GM18498 (cell line): ENCODE measurements around the gene EFCC1.

Experiments
- ATAC-seq: cut with Tn5 transposase; IDR thresholded peaks from one replicate; pipeline ENCODE4 v1.9.1; 2021; ENCODE audit warnings: mild to moderate bottlenecking, moderate library complexity; ENCODE audit not compliant: unreplicated experiment

EFCC1 gene

GRCh38 chr3:129013491-129013891, 12.4 kb downstream of the EFCC1 start:
- no peak for ATAC-seq

- ATAC-seq, result no peak
These were observed 13.0 kb downstream of the EFCC1 start for GRCh38 chr3:129014148-129014547.

GRCh38 chr3:129014793-129015345, 13.8 kb downstream of the EFCC1 start:
- no peak for ATAC-seq

- no peak for ATAC-seq
These were observed 14.4 kb downstream of the EFCC1 start for GRCh38 chr3:129015388-129016105.

- ATAC-seq, result no peak
These were observed 15.2 kb downstream of the EFCC1 start for GRCh38 chr3:129016356-129016719.

GRCh38 chr3:129016720-129017483, 15.8 kb downstream of the EFCC1 start:
- ATAC-seq, result peak; percentile 54

GRCh38 chr3:129017484-129017899, 16.4 kb downstream of the EFCC1 start:
- ATAC-seq, result no peak

GRCh38 chr3:129018271-129018670, 17.2 kb downstream of the EFCC1 start:
- ATAC-seq, result no peak

- ATAC-seq, result no peak
These were observed 17.6 kb downstream of the EFCC1 start for GRCh38 chr3:129018751-129019150.

- no peak for ATAC-seq
These were observed 18.2 kb downstream of the EFCC1 start for GRCh38 chr3:129019266-129019665.

- ATAC-seq, result no peak
These were observed 19.6 kb downstream of the EFCC1 start for GRCh38 chr3:129020691-129021090.

GRCh38 chr3:129021140-129021551, 20.0 kb downstream of the EFCC1 start:
- no peak for ATAC-seq

- ATAC-seq, result no peak
These were observed 21.3 kb downstream of the EFCC1 start for GRCh38 chr3:129022114-129023007.

GRCh38 chr3:129023008-129023358, 21.9 kb downstream of the EFCC1 start:
- ATAC-seq, result no peak

GRCh38 chr3:129023909-129024308, 22.8 kb downstream of the EFCC1 start:
- no peak for ATAC-seq

GRCh38 chr3:129025108-129025507, 24.0 kb downstream of the EFCC1 start:
- no peak for ATAC-seq

- no peak for ATAC-seq
These were observed 24.8 kb downstream of the EFCC1 start for GRCh38 chr3:129025691-129026435.

- peak; percentile 99 for ATAC-seq
These were observed 25.8 kb downstream of the EFCC1 start for GRCh38 chr3:129026728-129027543.

GRCh38 chr3:129027544-129027880, 26.4 kb downstream of the EFCC1 start:
- no peak for ATAC-seq

- ATAC-seq, result no peak
These were observed 27.8 kb downstream of the EFCC1 start for GRCh38 chr3:129028866-129029265.
